Heart left ventricle (tissue), 16 donors: ENCODE measurements around the gene SEZ6L. TPM values are rescaled to one million over a fixed set of nuclear protein-coding genes. Genes with fewer than 3 reads are reported as not detected.

Experiments
- ATAC-seq, 4 donors: fragments of 200-7000 bp; cut with Tn5 transposase; one replicate each; pipeline ENCODE4 v1.9.1; 2020 to 2022; ENCODE audit warnings: moderate library complexity in 4 of 4, mild to moderate bottlenecking in 3 of 4, moderate number of reproducible peaks in 1 of 4
- DNase-seq, 5 donors: peaks; one replicate each; pipeline ENCODE4 v3.0.0-alpha.2; 2020
- H3K27ac ChIP-seq, 12 donors: fragments of 200-600 bp; sonication (generic) in 4 of 12; one replicate each; pipeline versions ENCODE4 v1.5.0 to v1.8.0; 2016 to 2022; ENCODE audit warnings: mild to moderate bottlenecking in 2 of 12
- H3K27me3 ChIP-seq, 9 donors: fragments of 200-600 bp; sonication (generic) in 2 of 9; one replicate each; pipeline versions ENCODE4 v1.5.1 to v1.8.0; 2016 to 2022; ENCODE audit warnings: mild to moderate bottlenecking in 3 of 9
- H3K36me3 ChIP-seq, 9 donors: fragments of 200-600 bp; sonication (generic) in 2 of 9; one replicate each; pipeline versions ENCODE4 v1.5.0 to v1.8.0; 2018 to 2022; ENCODE audit warnings: mild to moderate bottlenecking in 2 of 9
- H3K4me1 ChIP-seq, 12 donors: fragments of 200-600 bp; sonication (generic) in 4 of 12; one replicate each; pipeline versions ENCODE4 v1.5.0 to v1.8.0; 2016 to 2022; ENCODE audit warnings: mild to moderate bottlenecking in 3 of 12
- H3K4me3 ChIP-seq, 12 donors: fragments of 200-600 bp; sonication (generic) in 4 of 12; one replicate each; pipeline versions ENCODE4 v1.5.0 to v1.8.0; 2017 to 2022; ENCODE audit warnings: mild to moderate bottlenecking in 9 of 12, moderate library complexity in 4 of 12
- H3K9me3 ChIP-seq, 12 donors: fragments of 200-600 bp; sonication (generic) in 4 of 12; one replicate each; pipeline versions ENCODE4 v1.5.0 to v1.8.0; 2016 to 2022; ENCODE audit warnings: mild to moderate bottlenecking in 1 of 12
- CTCF ChIP-seq, 12 donors: fragments of 200-600 bp; sonication (generic) in 4 of 12; IDR thresholded peaks; one replicate each; pipeline versions ENCODE4 v1.5.0 to v1.8.0; 2018 to 2022; ENCODE audit warnings: antibody characterized with exemption in 12 of 12, mild to moderate bottlenecking in 5 of 12
- POLR2A ChIP-seq, 2 donors: fragments of 450-650 bp; IDR thresholded peaks; one replicate each; pipeline ENCODE4 v1.6.1; 2017; ENCODE audit warnings: antibody characterized with exemption in 2 of 2, mild to moderate bottlenecking in 2 of 2, moderate library complexity in 2 of 2
- WGBS, 4 donors: extraction: QIAGEN DNeasy Blood & Tissue Kit in 2 of 4; methylation state at CpG; one replicate each; pipeline versions ENCODE4 v1.1.5 to v1.1.7; 2013 to 2018; 5-methylcytosine and 5-hydroxymethylcytosine counted together
- intact Hi-C, 10 donors: fragments of 100-400 bp; cut with DNase I; formaldehyde crosslinking; loops; one replicate each; pipeline versions ENCODE4 v1.11.1 to v1.14.2; 2022
- polyA plus RNA-seq, 2 donors: library from polyadenylated mRNA; stranded (reverse); fragments of 200-250 nt; gene quantifications; one replicate each; pipeline ENCODE4 v1.2.3, GENCODE V29; 2013
- total RNA-seq, 9 donors: library from RNA; depleted of rRNA in 2 of 9; stranded (reverse); fragments of >200 nt in 2 of 9; fragmentation: NEBNext Ultra II Directional in 3 of 9; extraction: Animal tissue kit (Norgen Biotek cat#: 25700) in 3 of 9; gene quantifications; one replicate each; pipeline versions ENCODE4 v1.1.0 to v1.2.4, GENCODE V29; 2016 to 2023
- donor health status: ischemic (EF 13 %, LVEDD 7.1; RV severe dilation, severe dysfunction).
- donor health status: healthy with polysubstance abuse.
- donor health status: DM: no; HTN: yes; CAD: no.
- donor health status: DM: no; HTN: no; CAD: no.
- donor health status: ischemic (EF 25% LVEDD 6.9; RV normal size, moderate dysfunction).
- donor health status: ischemic (EF 25% LVEDD 5.7; RV mildly dilated, moderate dysfunction).
- donor health status: healthy.
- donor health status: DM: yes; HTN: yes; CAD: no.
- donor health status: ischemic (EF 35%, LVEDD 5.7; RV mildly dilated, moderate dysfunction).
- donor health status: nonischemic (EF 11% LVEDD 7.7; RV severe dilation, severe dysfunction).
- donor health status: DM: yes; HTN: yes; CAD: no.
- donor health status: PGD.
- donor health status: ischemic (EF 29% LVEDD 5.4; RV normal size, mild dysfunction).
- donor health status: nonischemic (EF 23%, LVEDD 6.1; RV moderate dilation, normal function).

Gene SEZ6L
- total and polyA plus RNA-seq, 11 donors: 0.04 to 1.6 (median 0.17) TPM; not detected in 2

- Histone ChIP-seq H3K36me3 (no peaks in the 10 kb centered on the region), H3K27me3 (peaks cover 0 to 18% (median 4%) of the 10 kb centered on the region in 9 donors), H3K27ac (no peak overlapping the region), H3K4me3 (no peak overlapping the region), H3K4me1 (no peaks in the 10 kb centered on the region), H3K9me3 (no peaks in the 10 kb centered on the region)
- 27 to 31% (median 28%) methylated on average over 4 of the region's 4 CpGs for WGBS, 4 donors
- peak in 3 of 5 donors; percentile 12 to 40 (median 36) for DNase-seq
- peak in 3 of 4 donors; percentile 62 to 72 (median 68) for ATAC-seq
- TF ChIP-seq CTCF (IDR thresholded peaks at IDR 0.05) (peak; percentile 54 to 82 (median 76)), POLR2A (IDR thresholded peaks at IDR 0.05) (no peak)
- intact Hi-C loops: loop anchor here in 6 of 10 donors (2.0 to 10.0 kb wide), 5 partner anchors 156 to 556 kb away; no protein-coding TSS in a partner anchor
Observed at GRCh38 chr22:26330971-26331625, 161.8 kb downstream of the SEZ6L start.

- intact Hi-C loops: loop anchor here in 5 of 10 donors (5.0 to 10.0 kb wide), 4 partner anchors 158 to 558 kb away; no protein-coding TSS in a partner anchor
- no peaks in the 10 kb centered on the region for H3K36me3 ChIP-seq
- H3K4me3 ChIP-seq: no peak overlapping the region
- peaks cover 0 to 19% (median 4%) of the 10 kb centered on the region in 9 donors for H3K27me3 ChIP-seq
- TF ChIP-seq POLR2A (IDR thresholded peaks at IDR 0.05) (no peak), CTCF (IDR thresholded peaks at IDR 0.05) (no peak)
- 41 to 61% (median 56%) methylated on average over 3 to 5 of the region's 5 CpGs for WGBS, 4 donors
- H3K27ac ChIP-seq: no peak overlapping the region
- H3K9me3 ChIP-seq: no peaks in the 10 kb centered on the region
- ATAC-seq: no peak
- H3K4me1 ChIP-seq: no peaks in the 10 kb centered on the region
- no peak for DNase-seq
Observed at GRCh38 chr22:26333088-26333800, 164.0 kb downstream of the SEZ6L start.

GRCh38 chr22:26334232-26334631, 165.0 kb downstream of the SEZ6L start:
- Histone ChIP-seq H3K9me3 (no peaks in the 10 kb centered on the region), H3K4me3 (no peak overlapping the region), H3K4me1 (no peaks in the 10 kb centered on the region), H3K27me3 (peaks cover 0 to 19% (median 4%) of the 10 kb centered on the region in 9 donors), H3K27ac (no peak overlapping the region), H3K36me3 (no peaks in the 10 kb centered on the region)
- TF ChIP-seq POLR2A (IDR thresholded peaks at IDR 0.05): no peak
- TF ChIP-seq CTCF (IDR thresholded peaks at IDR 0.05): no peak
- intact Hi-C loops: loop anchor here in 5 of 10 donors (5.0 to 10.0 kb wide), 4 partner anchors 159 to 559 kb away; no protein-coding TSS in a partner anchor
- DNase-seq (no peak), ATAC-seq (no peak)
- WGBS, 4 donors: 71 to 82% (median 78%) methylated on average over 9 of the region's 9 CpGs

- peaks cover 0 to 25% (median 4%) of the 10 kb centered on the region in 9 donors for H3K27me3 ChIP-seq
Observed at GRCh38 chr22:26336773-26337172, 167.5 kb downstream of the SEZ6L start.

More at GRCh38 chr22:26336773-26337172, 167.5 kb downstream of the SEZ6L start:
- Histone ChIP-seq H3K4me1 (no peaks in the 10 kb centered on the region), H3K36me3 (no peaks in the 10 kb centered on the region), H3K27ac (no peak overlapping the region), H3K9me3 (no peaks in the 10 kb centered on the region), H3K4me3 (no peak overlapping the region)
- TF ChIP-seq CTCF (IDR thresholded peaks at IDR 0.05): no peak
- no peak for TF ChIP-seq POLR2A (IDR thresholded peaks at IDR 0.05)
- no peak for DNase-seq
- intact Hi-C loops: loop anchor here in 4 of 10 donors (10.0 kb wide), 3 partner anchors 162 to 562 kb away; no protein-coding TSS in a partner anchor
- WGBS, 4 donors: 69 to 81% (median 77%) methylated on average over 4 of the region's 4 CpGs
- ATAC-seq: no peak
